Measurements from ENCODE around the gene CCNK.

The CCNK gene

GRCh38 chr14:99512571-99513182, 31.5 kb downstream of the CCNK start:
- TF ChIP-seq CTCF (IDR thresholded peaks at IDR 0.05; ENCODE audit: extremely low read depth, insufficient read depth, missing control alignments), result no peak
- DNase-seq (ENCODE audit: low spot score), result no peak
- in situ Hi-C loops (cut with MboI; ENCODE audit: low pct_unique_long_range_greater_than_20kb, low sequenced_read_pairs, unreplicated experiment), result no loop called here

- no peak for TF ChIP-seq CTCF (IDR thresholded peaks at IDR 0.05; ENCODE audit: extremely low read depth, insufficient read depth, missing control alignments)
- in situ Hi-C loops (cut with MboI; ENCODE audit: low pct_unique_long_range_greater_than_20kb, low sequenced_read_pairs, unreplicated experiment), result no loop called here
- no peak for DNase-seq (ENCODE audit: low spot score)
Measured at GRCh38 chr14:99513183-99513694, 32.0 kb downstream of the CCNK start.

GRCh38 chr14:99513946-99514551, 32.8 kb downstream of the CCNK start:
- TF ChIP-seq CTCF (IDR thresholded peaks at IDR 0.05; ENCODE audit: extremely low read depth, insufficient read depth, missing control alignments), result no peak
- in situ Hi-C loops (cut with MboI; ENCODE audit: low pct_unique_long_range_greater_than_20kb, low sequenced_read_pairs, unreplicated experiment), result no loop called here
- no peak for DNase-seq (ENCODE audit: low spot score)

GRCh38 chr14:99514552-99515300, 33.5 kb downstream of the CCNK start:
- TF ChIP-seq CTCF (IDR thresholded peaks at IDR 0.05; ENCODE audit: extremely low read depth, insufficient read depth, missing control alignments), result no peak
- in situ Hi-C loops (cut with MboI; ENCODE audit: low pct_unique_long_range_greater_than_20kb, low sequenced_read_pairs, unreplicated experiment), result no loop called here
- DNase-seq (ENCODE audit: low spot score), result no peak

- no peak for DNase-seq (ENCODE audit: low spot score)
- in situ Hi-C loops (cut with MboI; ENCODE audit: low pct_unique_long_range_greater_than_20kb, low sequenced_read_pairs, unreplicated experiment), result no loop called here
- no peak for TF ChIP-seq CTCF (IDR thresholded peaks at IDR 0.05; ENCODE audit: extremely low read depth, insufficient read depth, missing control alignments)
Measured at GRCh38 chr14:99515301-99516155, 34.3 kb downstream of the CCNK start.

Measured in GM13977 (cell line).